Omental fat pad (tissue), 4 donors: ENCODE results near the gene ABCB9. TPM values are rescaled to one million over a fixed set of nuclear protein-coding genes. Genes with fewer than 3 reads are reported as not detected.
A peak's percentile ranks its signal among the peaks of the same experiment; 100 is the strongest.

Experiments
- ATAC-seq: fragments of 150-250 bp; one replicate; pipeline ENCODE4 v1.9.1; 2016; ENCODE audit warnings: mild to moderate bottlenecking, moderate library complexity; ENCODE audit not compliant: low FRiP score
- DNase-seq: peaks from one replicate; pipeline ENCODE4 v3.0.0-alpha.2; 2019; ENCODE audit warnings: low spot score
- total RNA-seq, 4 donors: library from RNA; depleted of rRNA; stranded (reverse); fragments of >200 nt; gene quantifications; one replicate each; pipeline ENCODE4 v1.1.0, GENCODE V29; 2016
- TF ChIP-seq, protein P1 (sequence below), 3 donors: fragments of 450-650 bp; IDR thresholded peaks; one replicate each; pipeline ENCODE4 v1.5.1; 2016 to 2017; ENCODE audit warnings: antibody characterized with exemption in 3 of 3, mild to moderate bottlenecking in 3 of 3, moderate library complexity in 2 of 3

Gene ABCB9
- total RNA-seq, 4 donors from 2014 or later, result 1.3 to 4.7 (median 2.7) TPM

DNA sequence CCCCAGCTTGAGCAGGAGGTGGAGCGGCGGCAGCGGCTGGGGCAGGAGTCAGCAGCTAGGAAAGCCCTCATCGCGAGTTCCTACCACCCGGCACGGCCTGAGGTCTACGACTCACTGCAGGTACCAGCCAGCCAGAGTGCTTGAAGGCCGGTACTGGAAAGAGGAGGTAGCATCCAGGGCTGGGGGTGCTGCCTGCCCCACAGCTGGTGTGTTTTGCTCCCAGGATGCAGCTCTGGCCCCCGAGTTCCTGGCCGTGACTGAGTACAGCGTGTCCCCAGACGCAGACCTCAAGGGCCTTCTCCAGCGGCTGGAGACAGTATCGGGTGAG, 10.3 kb upstream of the ABCB9 start:
- ATAC-seq (no peak), DNase-seq (no peak)
- TF ChIP-seq, protein P1, sequence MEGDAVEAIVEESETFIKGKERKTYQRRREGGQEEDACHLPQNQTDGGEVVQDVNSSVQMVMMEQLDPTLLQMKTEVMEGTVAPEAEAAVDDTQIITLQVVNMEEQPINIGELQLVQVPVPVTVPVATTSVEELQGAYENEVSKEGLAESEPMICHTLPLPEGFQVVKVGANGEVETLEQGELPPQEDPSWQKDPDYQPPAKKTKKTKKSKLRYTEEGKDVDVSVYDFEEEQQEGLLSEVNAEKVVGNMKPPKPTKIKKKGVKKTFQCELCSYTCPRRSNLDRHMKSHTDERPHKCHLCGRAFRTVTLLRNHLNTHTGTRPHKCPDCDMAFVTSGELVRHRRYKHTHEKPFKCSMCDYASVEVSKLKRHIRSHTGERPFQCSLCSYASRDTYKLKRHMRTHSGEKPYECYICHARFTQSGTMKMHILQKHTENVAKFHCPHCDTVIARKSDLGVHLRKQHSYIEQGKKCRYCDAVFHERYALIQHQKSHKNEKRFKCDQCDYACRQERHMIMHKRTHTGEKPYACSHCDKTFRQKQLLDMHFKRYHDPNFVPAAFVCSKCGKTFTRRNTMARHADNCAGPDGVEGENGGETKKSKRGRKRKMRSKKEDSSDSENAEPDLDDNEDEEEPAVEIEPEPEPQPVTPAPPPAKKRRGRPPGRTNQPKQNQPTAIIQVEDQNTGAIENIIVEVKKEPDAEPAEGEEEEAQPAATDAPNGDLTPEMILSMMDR (IDR thresholded peaks at IDR 0.05), result no peak

DNA sequence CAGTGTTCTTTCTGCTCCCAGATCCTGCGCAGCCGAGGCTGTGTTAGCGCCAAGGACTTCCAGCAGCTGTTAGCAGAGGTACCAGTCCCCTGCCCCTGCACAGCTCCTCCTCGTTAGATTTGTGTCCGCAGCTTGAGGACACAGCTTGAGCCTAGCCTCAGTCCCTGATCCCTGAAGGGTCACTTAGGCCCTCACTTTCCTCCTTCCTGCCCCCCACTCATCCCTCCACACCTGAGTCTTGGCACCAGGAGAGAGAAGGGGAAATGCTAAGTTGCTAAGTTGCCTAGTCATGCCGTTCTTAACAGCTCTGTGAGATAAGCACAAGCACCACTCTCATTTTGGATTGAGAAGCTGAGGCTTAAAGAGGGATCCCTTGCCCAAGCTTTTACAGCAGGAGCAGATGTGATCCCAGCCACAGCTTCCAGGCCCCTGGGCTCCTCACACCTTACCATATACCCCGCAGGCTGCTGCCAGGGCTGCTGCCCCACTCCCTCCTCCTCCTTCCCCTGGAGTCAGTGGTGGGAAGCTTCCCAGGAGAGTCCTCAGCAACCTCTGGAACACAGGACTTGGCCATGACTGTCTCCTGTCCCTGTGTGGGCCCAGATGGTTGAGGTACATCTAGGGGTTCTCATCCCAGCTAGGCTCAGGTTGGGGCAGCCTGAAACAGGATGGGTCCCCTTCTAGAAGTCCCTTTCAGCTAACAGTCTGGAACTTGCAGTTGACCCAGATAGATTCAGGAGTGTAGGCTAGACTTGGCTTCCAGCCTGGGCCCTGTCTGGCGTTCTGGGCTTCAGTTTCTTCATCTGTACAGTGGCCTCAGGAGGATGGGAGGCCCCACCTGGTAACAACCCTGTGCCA, 9.8 kb upstream of the ABCB9 start:
- TF ChIP-seq, protein P1 (IDR thresholded peaks at IDR 0.05), result no peak
- no peak for DNase-seq
- ATAC-seq, result no peak

DNA sequence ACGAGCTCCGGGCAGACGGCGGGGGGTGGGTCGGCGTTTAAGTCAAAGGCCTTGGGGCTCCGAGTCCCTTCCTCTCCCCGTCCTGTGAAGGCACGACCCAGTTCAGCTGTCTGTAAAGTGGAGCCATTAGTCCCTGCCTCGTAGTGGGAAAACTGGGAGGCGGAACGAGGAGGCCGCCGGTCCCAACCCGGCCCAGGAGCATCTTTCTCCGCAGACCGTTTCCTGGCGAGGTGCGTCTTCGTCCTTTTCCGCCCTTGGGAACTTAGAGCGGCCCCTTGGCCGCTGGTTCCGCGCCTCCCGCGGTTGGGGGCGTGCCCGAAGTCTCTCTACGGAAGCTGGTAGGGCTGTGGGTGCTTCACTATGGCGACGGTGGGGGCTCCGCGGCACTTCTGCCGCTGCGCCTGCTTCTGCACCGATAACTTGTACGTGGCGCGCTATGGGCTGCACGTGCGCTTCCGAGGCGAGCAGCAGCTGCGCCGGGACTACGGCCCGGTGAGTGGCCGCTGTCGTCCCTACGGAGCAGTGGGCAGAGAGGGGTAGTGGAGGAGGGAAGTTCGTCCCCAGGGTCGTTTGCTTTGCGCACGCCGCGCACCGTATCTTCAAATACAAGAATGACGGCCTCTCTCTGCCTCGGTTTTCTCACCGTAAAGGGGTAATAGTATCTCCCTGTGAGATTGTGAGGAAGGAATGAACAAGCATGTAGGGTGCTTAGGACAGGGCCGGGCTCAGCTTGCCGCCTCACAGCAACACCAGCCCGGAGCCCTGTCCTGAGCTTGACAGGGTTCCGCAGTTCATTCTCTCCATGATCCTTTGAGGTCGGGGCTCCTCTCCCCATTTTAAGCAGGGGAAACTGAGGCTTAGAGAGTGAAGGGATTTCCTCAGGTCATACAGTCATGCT, 8.9 kb upstream of the ABCB9 start, which contains the start of gene OGFOD2:
Gene OGFOD2, plus strand, starts transcription at position 353 of the 898 bp plus-strand sequence. Its CDS starts 8 bp downstream, at position 361.
- TF ChIP-seq, protein P1 (IDR thresholded peaks at IDR 0.05), result no peak
- peak; percentile 87 for ATAC-seq

DNA sequence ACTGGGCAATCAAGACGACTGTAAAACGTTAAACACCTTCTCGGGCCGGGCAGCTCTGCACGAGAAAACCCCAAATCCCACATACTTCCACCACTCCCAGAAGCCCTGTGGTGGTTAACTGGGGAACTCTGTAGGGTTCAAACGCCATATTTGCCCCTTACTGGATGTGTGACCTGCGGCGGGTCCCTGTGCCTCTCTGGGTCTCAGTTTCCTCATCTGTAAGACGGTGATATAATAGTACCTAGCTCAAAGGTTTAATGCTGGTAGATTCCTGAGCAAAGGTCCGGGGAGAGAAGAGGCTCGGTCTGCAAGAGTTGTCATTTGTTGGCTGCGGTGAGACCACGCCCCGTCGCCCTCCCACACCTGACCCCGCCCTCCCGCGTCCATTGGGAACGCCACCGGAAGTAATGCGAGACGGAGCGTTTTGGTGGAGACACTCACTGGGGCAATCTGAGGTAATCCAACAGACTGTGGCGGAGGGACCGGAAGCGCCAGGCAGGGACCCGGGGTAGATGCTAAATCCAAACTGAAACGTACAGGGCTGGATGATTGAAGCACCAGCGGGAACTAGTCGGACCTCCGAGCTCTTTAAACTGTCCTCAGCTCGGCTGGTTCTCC, 8.1 kb upstream of the ABCB9 start:
- DNase-seq (peak; percentile 97), ATAC-seq (peak; percentile 96)
- TF ChIP-seq, protein P1 (IDR thresholded peaks at IDR 0.05), result no peak

More for the DNA sequence above, 8.9 kb upstream of the ABCB9 start, which contains the start of gene OGFOD2:
- peak; percentile 56 for DNase-seq

DNA sequence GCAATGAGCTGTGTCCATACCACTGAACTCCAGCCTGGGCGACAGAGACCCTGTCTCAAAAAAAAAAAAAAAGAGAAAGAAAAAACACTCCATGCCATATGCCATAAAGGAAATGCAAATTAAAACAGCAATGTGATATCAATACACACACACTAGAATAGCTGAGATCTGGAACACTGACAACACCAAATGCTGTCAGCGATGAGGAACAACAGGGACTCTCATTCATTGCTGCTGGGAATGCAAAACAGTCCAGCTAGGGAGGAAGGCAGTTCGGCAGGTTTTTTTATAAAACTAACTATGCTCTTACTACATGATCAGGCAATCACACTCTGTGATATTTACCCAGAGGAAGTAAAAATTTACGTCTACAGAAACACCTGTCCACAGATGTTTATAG, 3.4 kb upstream of the ABCB9 start:
- DNase-seq, result no peak
- TF ChIP-seq, protein P1 (IDR thresholded peaks at IDR 0.05), result no peak
- no peak for ATAC-seq

DNA sequence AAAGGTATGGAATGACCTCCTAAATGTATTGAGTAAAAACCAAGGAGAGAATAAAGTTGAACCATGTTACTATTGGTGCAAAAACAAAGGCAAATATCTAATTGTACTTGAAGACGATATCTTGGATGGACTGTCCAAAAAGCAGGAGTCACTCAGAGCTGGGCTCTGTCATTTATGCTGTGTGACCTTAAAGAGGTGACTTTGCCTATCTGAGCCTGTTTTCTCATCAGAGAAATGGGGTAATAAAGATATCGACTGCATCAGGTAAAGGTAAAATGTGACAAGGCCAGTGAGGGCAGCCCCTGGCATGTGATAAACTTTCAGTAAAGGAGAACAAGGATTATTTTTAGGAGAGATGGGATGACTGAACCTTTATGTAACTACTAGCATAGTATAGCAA, 1.8 kb upstream of the ABCB9 start:
- no peak for DNase-seq
- TF ChIP-seq, protein P1 (IDR thresholded peaks at IDR 0.05), result no peak
- ATAC-seq, result no peak
